ENCODE data around the gene SYNPR. TPM values are rescaled to one million over a fixed set of nuclear protein-coding genes. Genes with fewer than 3 reads are reported as not detected.

Gene SYNPR
- total RNA-seq, result not detected

GRCh38 chr3:63278171-63279004 lies at the start of gene SYNPR:
TSS of gene SYNPR (plus strand) at chr3:63278308.
- no peak for DNase-seq (ENCODE audit: low spot score in 2 of 2)
- no peak for TF ChIP-seq EP300 (IDR thresholded peaks at IDR 0.05)
- no peak for TF ChIP-seq POLR2A (IDR thresholded peaks at IDR 0.05)
- TF ChIP-seq CTCF (IDR thresholded peaks at IDR 0.05), result no peak
- Histone ChIP-seq H3K36me3 (no peaks in the 10 kb centered on the region), H3K4me1 (peaks cover 0 to 15% (median 3%) of the 10 kb centered on the region in 4 donors), H3K27me3 (peaks cover 0 to 35% of the 10 kb centered on the region in 2 donors), H3K9me3 (no peaks in the 10 kb centered on the region), H3K27ac (no peak within 1 kb of the TSS), H3K4me3 (peak within 1 kb of the TSS in 2 of 4 donors; percentile 11 to 25)
- 1 to 2% methylated on average over 30 to 42 of the region's 45 CpGs for WGBS, 2 donors

GRCh38 chr3:63228677-63229076 lies 49.4 kb upstream of the SYNPR start:
- H3K9me3 ChIP-seq, result no peaks in the 10 kb centered on the region
- H3K4me1 ChIP-seq, result peaks cover 0 to 6% (median 0%) of the 10 kb centered on the region in 4 donors
- WGBS, 2 donors, result 20 to 23% methylated on average over 6 of the region's 6 CpGs
- H3K27ac ChIP-seq, result no peak overlapping the region
- H3K4me3 ChIP-seq, result no peak overlapping the region
- no peaks in the 10 kb centered on the region for H3K27me3 ChIP-seq
- no peaks in the 10 kb centered on the region for H3K36me3 ChIP-seq
- peak; percentile 17 to 45 (median 29) for TF ChIP-seq CTCF (IDR thresholded peaks at IDR 0.05)
- TF ChIP-seq POLR2A (IDR thresholded peaks at IDR 0.05), result no peak
- peak in 1 of 2 donors; percentile 7 for DNase-seq (ENCODE audit: low spot score in 2 of 2)

GRCh38 chr3:63230146-63230545 lies 48.0 kb upstream of the SYNPR start:
- Histone ChIP-seq H3K4me3 (no peak overlapping the region), H3K27me3 (no peaks in the 10 kb centered on the region), H3K4me1 (peaks cover 0 to 6% (median 0%) of the 10 kb centered on the region in 4 donors), H3K27ac (no peak overlapping the region), H3K36me3 (no peaks in the 10 kb centered on the region), H3K9me3 (no peaks in the 10 kb centered on the region)
- no peak for TF ChIP-seq POLR2A (IDR thresholded peaks at IDR 0.05)
- TF ChIP-seq EP300 (IDR thresholded peaks at IDR 0.05), result no peak
- no peak for TF ChIP-seq CTCF (IDR thresholded peaks at IDR 0.05)
- DNase-seq (ENCODE audit: low spot score in 2 of 2), result no peak

- Histone ChIP-seq H3K36me3 (no peaks in the 10 kb centered on the region), H3K27me3 (no peaks in the 10 kb centered on the region), H3K9me3 (no peaks in the 10 kb centered on the region), H3K4me3 (no peak overlapping the region), H3K27ac (no peak overlapping the region), H3K4me1 (peaks cover 0 to 6% (median 0%) of the 10 kb centered on the region in 4 donors)
- no peak for DNase-seq (ENCODE audit: low spot score in 2 of 2)
- WGBS, 2 donors, result 51 to 67% methylated on average over 2 of the region's 2 CpGs
- TF ChIP-seq EP300 (IDR thresholded peaks at IDR 0.05), result no peak
- TF ChIP-seq CTCF (IDR thresholded peaks at IDR 0.05), result no peak
- no peak for TF ChIP-seq POLR2A (IDR thresholded peaks at IDR 0.05)
Measured at GRCh38 chr3:63231643-63232042, 46.5 kb upstream of the SYNPR start.

- H3K27ac ChIP-seq, result no peak overlapping the region
- no peak overlapping the region for H3K4me3 ChIP-seq
- no peak for DNase-seq (ENCODE audit: low spot score in 2 of 2)
- H3K4me1 ChIP-seq, result peaks cover 0 to 6% (median 0%) of the 10 kb centered on the region in 4 donors
- 60 to 64% methylated on average over 3 of the region's 3 CpGs for WGBS, 2 donors
- peak in 1 of 5 experiments; percentile 21 for TF ChIP-seq CTCF (IDR thresholded peaks at IDR 0.05)
- TF ChIP-seq EP300 (IDR thresholded peaks at IDR 0.05), result no peak
- no peaks in the 10 kb centered on the region for H3K36me3 ChIP-seq
- no peaks in the 10 kb centered on the region for H3K9me3 ChIP-seq
- no peaks in the 10 kb centered on the region for H3K27me3 ChIP-seq
Measured at GRCh38 chr3:63232764-63233396, 45.2 kb upstream of the SYNPR start.
